Panc1 (cell line): ENCODE results near the gene KRTAP4-1.
"Not testable (repeated sequence)": the region's sequence is repeated elsewhere in the genome, so short reads cannot be mapped to it uniquely, and the experiment has no call there.

Source experiments
- CTCF ChIP-seq: fragments of 450-650 bp; IDR thresholded peaks from 2 replicates; pipeline ENCODE4 v1.5.1; 2017; ENCODE audit warnings: mild to moderate bottlenecking
- POLR2AphosphoS5 ChIP-seq: IDR thresholded peaks from 2 replicates; pipeline ENCODE4 v1.6.1; 2012; ENCODE audit warnings: mild to moderate bottlenecking, low read depth, low read length, moderate library complexity
- TCF7L2 ChIP-seq: IDR thresholded peaks from 2 replicates; pipeline ENCODE4 v1.6.1; 2011; ENCODE audit warnings: mild to moderate bottlenecking, low read depth, low read length, inconsistent platforms

- TF ChIP-seq POLR2AphosphoS5, CTCF, TCF7L2: not testable (repeated sequence)
These were observed 44.8 kb downstream of the KRTAP4-1 start for GRCh38 chr17:41139865-41140264.
